HG02938 (cell line): ENCODE measurements around the gene GSE1.
"Not testable (repeated sequence)": the region's sequence is repeated elsewhere in the genome, so short reads cannot be mapped to it uniquely, and the experiment has no call there.

Source experiments
- ATAC-seq: cut with Tn5 transposase; IDR thresholded peaks from one replicate; pipeline ENCODE4 v1.9.1; 2021; ENCODE audit warnings: mild to moderate bottlenecking, moderate library complexity; ENCODE audit not compliant: unreplicated experiment

GSE1 gene

DNA sequence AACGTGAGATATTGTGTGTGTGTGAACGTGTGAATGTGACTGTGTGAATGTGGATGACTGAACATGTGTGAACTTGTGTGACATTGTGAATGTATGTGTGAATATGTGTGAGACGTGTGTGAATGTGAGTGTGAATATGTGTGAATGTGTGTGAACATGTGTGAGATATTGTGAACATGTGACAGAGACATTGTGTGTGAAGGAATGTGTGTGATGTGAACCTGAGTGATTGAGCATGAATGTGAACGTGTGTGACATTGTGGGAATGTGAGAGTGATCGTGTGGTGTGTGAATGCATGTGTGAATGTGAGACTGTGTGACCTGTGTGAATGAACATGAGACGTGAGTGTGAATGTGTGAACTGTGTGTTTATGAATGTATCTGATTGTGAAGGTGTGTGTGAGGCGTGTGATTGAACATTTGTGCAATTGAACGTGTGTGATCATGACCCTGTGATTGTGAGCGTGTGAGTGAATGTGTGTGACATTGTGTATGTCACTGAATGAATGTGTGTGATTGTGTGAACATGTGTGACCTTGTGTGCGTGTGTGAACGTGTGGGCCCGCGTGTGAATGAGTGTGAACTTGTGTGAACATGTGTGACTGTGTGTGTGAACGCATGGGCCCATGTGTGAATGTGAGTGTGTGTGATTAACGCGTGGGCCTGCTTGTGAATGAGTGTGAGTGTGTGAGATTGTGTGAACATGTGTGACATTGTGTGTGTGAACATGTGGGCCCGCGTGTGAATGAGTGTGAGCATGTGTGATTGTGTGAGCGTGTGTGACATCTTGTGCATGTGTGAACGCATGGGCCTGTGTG lies 23.2 kb upstream of the GSE1 start:
- no peak for ATAC-seq

GRCh38 chr16:85590506-85590832 lies 22.7 kb upstream of the GSE1 start:
- ATAC-seq, result no peak

- no peak for ATAC-seq
Measured at GRCh38 chr16:85591381-85591780, 21.7 kb upstream of the GSE1 start.

DNA sequence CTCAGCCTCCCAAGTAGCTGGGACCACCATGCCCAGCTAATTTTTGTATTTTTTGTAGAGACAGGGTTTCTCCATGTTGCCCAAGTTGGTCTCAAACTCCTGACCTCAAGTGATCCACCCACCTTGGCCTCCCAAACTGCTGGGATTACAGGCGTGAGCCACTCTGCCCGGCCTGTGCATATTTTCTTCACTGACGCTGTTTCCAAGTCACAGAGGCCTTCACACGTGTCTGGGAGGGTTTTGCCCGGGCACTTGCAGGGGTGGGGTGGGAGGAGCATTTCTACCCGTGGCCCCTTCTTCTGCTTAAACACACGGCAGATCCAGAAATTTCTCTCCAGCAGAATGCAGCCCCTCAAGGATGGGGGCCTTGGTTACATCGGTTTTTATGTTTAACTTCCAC lies 20.8 kb upstream of the GSE1 start:
- ATAC-seq, result not testable (repeated sequence)

DNA sequence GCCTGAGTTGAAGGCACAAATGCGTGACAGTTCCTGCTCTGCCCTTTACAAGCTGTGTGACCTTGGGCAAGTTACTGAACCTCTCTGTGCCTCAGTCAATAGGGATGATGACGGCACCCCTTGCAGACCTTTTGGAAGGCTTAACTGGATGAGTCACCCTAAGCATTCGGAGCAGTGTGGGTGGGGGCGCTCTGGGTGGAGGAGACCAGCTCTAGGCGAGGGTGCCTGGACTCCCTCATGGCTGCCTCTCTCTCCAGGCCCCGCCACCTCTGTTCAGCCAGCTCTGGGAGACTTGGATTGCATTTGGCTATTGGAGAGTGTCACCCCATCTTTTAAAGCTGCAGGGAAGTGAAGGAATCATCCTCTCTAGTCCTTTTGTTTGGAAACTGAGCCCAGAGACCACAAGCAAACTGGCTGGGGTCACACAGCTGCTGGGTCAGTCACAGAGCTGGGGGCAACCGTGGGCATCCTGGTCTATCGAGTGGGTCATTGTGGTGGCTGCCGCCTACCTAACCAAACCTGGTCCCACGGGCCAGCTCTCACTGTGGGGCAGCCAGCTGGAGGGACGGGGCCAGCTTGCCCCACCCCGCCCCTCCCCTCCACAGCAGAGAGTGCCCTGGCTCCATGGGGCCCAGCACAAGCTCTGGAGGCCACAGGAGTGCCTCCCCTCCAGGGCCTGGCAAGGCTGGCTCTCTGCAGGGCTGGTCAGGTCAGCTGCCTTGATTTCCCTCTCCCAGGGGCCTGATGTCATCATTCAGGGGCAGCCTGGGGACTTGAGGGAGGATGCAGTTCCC lies 20.2 kb upstream of the GSE1 start:
- ATAC-seq, result no peak

- ATAC-seq, result no peak
Measured at GRCh38 chr16:85593494-85594221, 19.5 kb upstream of the GSE1 start.

DNA sequence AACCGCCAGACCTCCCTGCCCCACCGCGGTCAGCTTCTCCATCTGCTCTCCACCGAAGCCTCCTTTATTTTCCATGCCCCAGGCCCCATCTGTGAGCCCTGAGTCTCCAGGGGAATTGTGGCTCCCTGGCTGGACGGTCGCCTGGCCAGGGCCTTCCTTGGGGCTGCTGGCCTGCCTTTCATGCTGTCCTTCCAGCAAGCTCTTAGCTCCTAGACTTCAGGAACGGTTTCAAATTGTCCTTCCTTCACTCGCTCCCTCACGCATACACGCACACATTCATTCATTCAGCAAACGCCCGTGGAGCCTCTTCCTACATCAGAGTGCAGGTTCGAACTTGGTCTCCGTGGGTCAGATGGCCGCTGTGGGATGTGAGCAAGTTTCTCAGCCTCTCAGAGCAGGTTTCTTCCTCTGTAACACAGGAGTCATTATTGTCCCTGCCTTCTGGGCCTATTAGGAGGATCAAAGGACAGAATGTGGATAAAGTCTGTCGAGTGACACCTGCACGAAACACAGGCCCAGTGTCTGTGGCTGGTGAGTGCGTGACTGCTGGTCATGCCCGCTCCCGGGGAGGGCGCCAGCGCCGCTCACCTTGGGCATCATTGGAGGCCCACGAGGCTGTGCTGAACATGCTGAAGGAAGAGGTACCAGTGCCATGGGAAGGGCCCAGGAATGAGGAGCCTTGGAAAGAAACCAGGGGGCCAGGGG lies 18.7 kb upstream of the GSE1 start:
- ATAC-seq, result no peak

- no peak for ATAC-seq
Measured at GRCh38 chr16:85594978-85595661, 18.0 kb upstream of the GSE1 start.

- no peak for ATAC-seq
Measured at GRCh38 chr16:85595812-85596502, 17.2 kb upstream of the GSE1 start.

DNA sequence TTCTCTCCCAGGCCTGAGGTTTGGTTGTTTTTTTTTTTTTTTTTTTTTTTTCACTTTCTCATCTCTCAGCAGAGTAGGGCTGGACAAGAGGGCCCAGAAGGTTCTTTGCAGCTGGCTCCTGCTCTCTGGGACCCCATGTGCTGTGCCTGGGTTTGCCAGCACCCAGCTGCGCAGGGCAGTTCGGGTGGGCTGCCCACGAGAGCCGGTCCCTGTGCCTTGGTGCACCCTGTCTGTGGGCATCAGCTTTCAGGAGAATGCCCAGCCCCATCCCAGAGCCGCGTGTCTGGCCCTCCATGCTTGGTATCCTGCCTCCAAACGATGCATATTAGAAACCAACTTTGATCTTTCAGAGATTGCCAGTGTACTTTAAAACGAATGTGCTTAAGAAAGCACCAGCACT lies 15.0 kb upstream of the GSE1 start:
- no peak for ATAC-seq

GRCh38 chr16:85600078-85600477 lies 13.0 kb upstream of the GSE1 start:
- ATAC-seq, result no peak

GRCh38 chr16:85600530-85601271 lies 12.4 kb upstream of the GSE1 start:
- no peak for ATAC-seq

- ATAC-seq, result no peak
Measured at GRCh38 chr16:85601272-85601639, 11.9 kb upstream of the GSE1 start.

DNA sequence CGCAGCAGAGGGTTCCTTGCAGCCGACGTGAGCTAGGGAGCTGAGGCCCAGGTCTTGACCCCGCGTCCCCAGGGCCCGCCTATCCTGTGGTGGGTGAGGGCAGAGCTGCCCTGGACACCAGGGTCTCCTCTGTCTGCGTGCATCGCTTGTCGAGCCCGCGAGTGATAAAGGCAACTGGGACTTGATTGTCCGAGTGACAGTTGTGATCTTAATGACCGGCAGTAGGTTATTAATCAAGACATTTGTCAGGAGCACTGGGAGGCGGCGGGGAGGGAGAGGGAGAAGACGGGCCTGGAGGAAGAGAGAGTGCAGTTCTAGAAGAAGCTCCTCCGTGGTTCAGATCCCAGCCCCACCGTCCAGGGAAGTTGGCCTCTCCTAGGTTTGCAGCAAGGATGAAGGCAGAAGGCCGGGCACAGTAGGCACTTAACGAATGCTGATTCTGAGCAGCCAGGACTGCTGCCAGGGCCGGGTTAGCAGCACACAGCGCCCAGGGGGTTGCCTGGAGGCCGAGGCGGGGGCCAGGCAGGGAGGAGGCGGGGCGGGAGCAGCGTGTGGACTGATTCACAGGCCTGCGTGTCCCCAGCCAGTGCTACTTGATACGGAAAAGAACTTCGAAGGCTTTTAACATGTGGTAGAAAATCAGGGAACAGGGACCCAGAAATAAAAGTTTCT lies 11.3 kb upstream of the GSE1 start:
- ATAC-seq, result no peak

DNA sequence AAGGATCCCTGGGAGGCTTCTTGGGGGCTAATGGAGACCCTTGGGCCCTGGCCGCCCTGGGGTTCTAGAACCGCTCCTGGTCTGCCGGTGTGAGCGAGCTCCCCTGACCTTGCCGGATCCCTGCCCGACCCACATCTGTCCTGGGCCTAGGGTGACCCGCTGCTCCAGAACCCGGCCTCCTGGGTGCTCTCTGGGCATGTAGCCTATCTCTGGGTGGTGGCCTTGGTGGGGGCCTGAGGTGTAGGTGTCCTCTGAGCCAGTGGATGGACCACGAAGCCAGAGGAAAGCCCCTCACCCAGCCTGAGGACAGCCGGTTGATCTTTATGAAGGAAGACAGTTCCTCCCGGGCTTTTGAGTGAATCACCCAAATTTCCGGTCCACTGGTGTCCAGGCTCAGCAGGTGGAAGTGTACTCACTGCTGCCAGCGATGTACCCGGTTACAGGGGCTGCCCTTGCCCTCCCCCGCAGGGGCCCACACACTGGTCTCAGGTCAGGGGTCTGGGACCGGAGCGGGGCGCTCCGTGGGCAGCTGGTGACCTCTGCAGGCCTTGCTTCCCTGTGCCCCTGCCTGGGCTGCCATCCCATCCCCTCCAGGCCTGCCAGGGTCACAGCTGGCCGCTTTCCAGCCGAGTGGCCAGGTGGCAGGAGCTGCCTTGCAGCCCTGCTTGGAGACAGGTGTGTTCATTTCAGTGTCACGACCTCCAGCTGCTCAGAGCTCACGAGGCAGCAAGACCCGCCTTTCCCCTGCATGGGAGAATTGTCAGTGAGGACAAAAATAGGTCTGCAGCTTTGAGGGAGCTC lies 10.5 kb upstream of the GSE1 start:
- no peak for ATAC-seq

DNA sequence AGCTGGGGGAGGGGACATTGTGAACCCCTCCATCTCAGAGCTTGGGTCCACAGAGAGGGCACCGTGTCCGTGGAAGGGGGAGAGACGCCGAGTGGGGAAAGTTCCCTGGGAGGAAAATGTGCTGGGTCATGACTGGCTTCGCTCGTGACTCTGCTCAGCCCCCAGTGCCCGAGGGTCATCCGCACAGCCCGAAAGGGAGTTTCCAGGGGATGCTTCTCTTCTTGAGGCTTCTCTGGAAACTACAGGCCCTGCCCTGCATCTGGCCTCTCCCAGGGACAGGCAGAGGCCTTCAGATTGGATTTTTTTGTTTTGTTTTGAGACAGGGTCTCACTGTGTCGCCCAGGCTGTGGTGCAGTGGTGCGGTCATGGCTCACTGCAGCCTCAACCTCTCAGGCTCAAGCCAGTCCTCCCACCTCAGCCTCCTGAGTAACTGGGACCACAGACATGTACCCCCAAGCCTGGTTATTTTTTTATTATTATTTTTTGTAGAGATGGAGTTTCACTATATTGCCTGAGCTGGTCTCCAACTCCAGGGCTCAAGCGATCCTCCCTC lies 9.8 kb upstream of the GSE1 start:
- ATAC-seq, result no peak

GRCh38 chr16:85604145-85604705 lies 8.9 kb upstream of the GSE1 start:
- no peak for ATAC-seq
